Stimulated activated CD4-positive, alpha-beta T cell treated with anti-CD3 and anti-CD28 coated beads, Interleukin-1b, Interleukin-23, amount 100 ng/mL, for 24 hours (primary cell): Measurements from ENCODE around the gene GLT8D2.

ENCODE experiments used
- DNase-seq, 4 experiments: peaks; one replicate each; pipeline ENCODE4 v3.0.0-alpha.2; 2020; ENCODE audit warnings: low read depth in 4 of 4, low spot score in 1 of 4

Gene GLT8D2

GRCh38 chr12:104049903-104050356 lies at the start of gene GLT8D2:
GLT8D2 (minus strand) TSS chr12:104050187; CDS start chr12:104019648, 30,539 bp downstream.
- DNase-seq: no peak

GRCh38 chr12:104097954-104098353 lies 48.0 kb upstream of the GLT8D2 start:
- DNase-seq: no peak

- DNase-seq: no peak
Observed at GRCh38 chr12:104095289-104095688, 45.3 kb upstream of the GLT8D2 start.

GRCh38 chr12:104094284-104094683 lies 44.3 kb upstream of the GLT8D2 start:
- no peak for DNase-seq

GRCh38 chr12:104091136-104091535 lies 41.1 kb upstream of the GLT8D2 start:
- no peak for DNase-seq

- no peak for DNase-seq
Observed at GRCh38 chr12:104090685-104091084, 40.7 kb upstream of the GLT8D2 start.

GRCh38 chr12:104083769-104084475 lies 33.9 kb upstream of the GLT8D2 start:
- DNase-seq: peak in 3 of 4 experiments; percentile 8 to 40 (median 19)

GRCh38 chr12:104080764-104081163 lies 30.8 kb upstream of the GLT8D2 start:
- no peak for DNase-seq

GRCh38 chr12:104079024-104079423 lies 29.0 kb upstream of the GLT8D2 start:
- no peak for DNase-seq

GRCh38 chr12:104073699-104074098 lies 23.7 kb upstream of the GLT8D2 start:
- DNase-seq: no peak

GRCh38 chr12:104072099-104072498 lies 22.1 kb upstream of the GLT8D2 start:
- no peak for DNase-seq

- no peak for DNase-seq
Observed at GRCh38 chr12:104064842-104065427, 14.9 kb upstream of the GLT8D2 start.

GRCh38 chr12:104064031-104064841 lies 14.2 kb upstream of the GLT8D2 start, which contains the start of gene HCFC2:
HCFC2 (plus strand) TSS chr12:104064531; CDS start chr12:104064561, 30 bp downstream.
- peak; percentile 75 to 88 (median 81) for DNase-seq

- no peak for DNase-seq
Observed at GRCh38 chr12:104063712-104064030, 13.7 kb upstream of the GLT8D2 start.

- DNase-seq: no peak
Observed at GRCh38 chr12:104060791-104061190, 10.8 kb upstream of the GLT8D2 start.

- DNase-seq: no peak
Observed at GRCh38 chr12:104059963-104060362, 10.0 kb upstream of the GLT8D2 start.

- no peak for DNase-seq
Observed at GRCh38 chr12:104058802-104059201, 8.8 kb upstream of the GLT8D2 start.

GRCh38 chr12:104057771-104058197 lies 7.8 kb upstream of the GLT8D2 start:
- DNase-seq: no peak

- DNase-seq: no peak
Observed at GRCh38 chr12:104056419-104056972, 6.5 kb upstream of the GLT8D2 start.

GRCh38 chr12:104055686-104056388 lies 5.8 kb upstream of the GLT8D2 start:
- no peak for DNase-seq
